GM12878 (cell line): ENCODE measurements around the gene CORO1C. TPM values are rescaled to one million over a fixed set of nuclear protein-coding genes. Genes with fewer than 3 reads are reported as not detected.
A peak's percentile ranks its signal among the peaks of the same experiment; 100 is the strongest.

Experiments used
- ATAC-seq: fragments of 200-7000 bp; cut with Tn5 transposase; 3 replicates; pipeline ENCODE4 v1.9.1; 2020; ENCODE audit warnings: mild to moderate bottlenecking, moderate library complexity
- BruUV-seq: library from RNA; stranded (reverse); fragments of 400-500 nt; replicated peaks from 2 replicates; lab custom pipeline; 2021; lab: Mats Ljungman, UMichigan
- CTCF ChIA-PET: fragments of 300-600 bp; sonication (Branson Sonifier 250); formaldehyde crosslinking; extraction: SDS; loops from one replicate; lab custom pipeline; 2021; ENCODE audit warnings: inconsistent platforms; lab: Yijun Ruan, JAX
- POLR2A ChIA-PET: fragments of 350-600 bp; formaldehyde crosslinking; extraction: SDS; loops from one replicate; lab custom pipeline; 2021; ENCODE audit warnings: inconsistent platforms; lab: Charles Lee
- RAD21 ChIA-PET: fragments of 300-600 bp; sonication (Branson Sonifier 250); formaldehyde crosslinking; loops from one replicate; lab custom pipeline; 2023; ENCODE audit warnings: antibody characterized with exemption; ENCODE audit not compliant: unreplicated experiment; lab: Charles Lee
- SMC1A ChIA-PET: fragments of 300-600 bp; sonication (Branson Sonifier 250); formaldehyde crosslinking; loops from one replicate; lab custom pipeline; 2023; ENCODE audit not compliant: unreplicated experiment, uncharacterized antibody; lab: Charles Lee
- DNase-seq: peaks from one replicate; pipeline ENCODE4 v3.0.0-alpha.2; 2011; ENCODE audit warnings: low read depth, low spot score
- FAIRE-seq: peaks from 3 replicates; lab custom pipeline; 2011; peaks lifted over from hg19 to GRCh38; lab: Jason Lieb, UNC
- H2AFZ ChIP-seq: 2 replicates; pipeline ENCODE4 v1.6.0; 2011; ENCODE audit warnings: low read depth, low read length, control low read depth; ENCODE audit not compliant: control insufficient read depth
- H3K27ac ChIP-seq: 2 replicates; pipeline ENCODE4 v1.5.1; 2011; ENCODE audit warnings: control low read depth; ENCODE audit not compliant: control insufficient read depth, insufficient read depth
- H3K27me3 ChIP-seq, 2 experiments: replicated peaks in 1 of 2; 2 replicates each; pipeline versions ENCODE4 v1.6.0 to v1.6.1; 2011; ENCODE audit warnings: low read length in 1 of 2; ENCODE audit not compliant: control insufficient read depth in 2 of 2, insufficient read depth in 2 of 2
- H3K36me3 ChIP-seq, 2 experiments: 2 replicates each; pipeline ENCODE4 v1.5.1; 2011; ENCODE audit warnings: low read length in 1 of 2; ENCODE audit not compliant: control insufficient read depth in 2 of 2, insufficient read depth in 2 of 2
- H3K4me1 ChIP-seq: 2 replicates; pipeline ENCODE4 v1.6.1; 2011; ENCODE audit warnings: mild to moderate bottlenecking, low read length, moderate library complexity, mixed read lengths; ENCODE audit not compliant: control insufficient read depth, insufficient read depth
- H3K4me2 ChIP-seq: 2 replicates; pipeline ENCODE4 v1.6.0; 2011; ENCODE audit warnings: control low read depth; ENCODE audit not compliant: control insufficient read depth, insufficient read depth
- H3K4me3 ChIP-seq: fragments of 200-600 bp; sonication (generic); 2 replicates; pipeline ENCODE4 v1.5.1; 2016
- H3K79me2 ChIP-seq: 2 replicates; pipeline ENCODE4 v1.6.0; 2011; ENCODE audit warnings: low read length; ENCODE audit not compliant: control insufficient read depth, insufficient read depth
- H3K9ac ChIP-seq: 2 replicates; pipeline ENCODE4 v1.8.0; 2011; ENCODE audit warnings: low read length, control low read depth, mixed read lengths; ENCODE audit not compliant: control insufficient read depth, insufficient read depth
- H3K9me3 ChIP-seq: replicated peaks from 3 replicates; pipeline ENCODE4 v1.5.1; 2011; ENCODE audit warnings: mild to moderate bottlenecking, low read length; ENCODE audit not compliant: control insufficient read depth, insufficient read depth
- H4K20me1 ChIP-seq: 2 replicates; pipeline ENCODE4 v1.6.0; 2011; ENCODE audit not compliant: control insufficient read depth, insufficient read depth
- CBX3 ChIP-seq: fragments of 200-600 bp; sonication (generic); IDR thresholded peaks from 2 replicates; pipeline ENCODE4 v1.6.1; 2016; ENCODE audit warnings: low read depth, borderline replicate concordance
- CREB1 ChIP-seq: IDR thresholded peaks from 2 replicates; pipeline ENCODE4 v1.6.1; 2012; ENCODE audit warnings: low read depth, mild to moderate bottlenecking, inconsistent platforms
- MEF2A ChIP-seq: IDR thresholded peaks from 2 replicates; pipeline ENCODE4 v1.6.1; 2011; ENCODE audit warnings: low read depth, mild to moderate bottlenecking, low read length, moderate library complexity; ENCODE audit not compliant: insufficient read depth
- PAX5 ChIP-seq: IDR thresholded peaks from 2 replicates; pipeline ENCODE4 v1.6.1; 2011; ENCODE audit warnings: low read depth, low read length, borderline replicate concordance
- ZZZ3 ChIP-seq: IDR thresholded peaks from 2 replicates; pipeline ENCODE4 v1.6.1; 2011; ENCODE audit warnings: low read depth; ENCODE audit not compliant: control insufficient read depth, insufficient read length
- WGBS: methylation state at CpG from one replicate; pipeline ENCODE4 v1.1.6; 2016; ENCODE audit warnings: low lambda C conversion rate; ENCODE audit not compliant: insufficient replicate concordance, insufficient coverage; ENCODE audit errors: missing lambda C conversion rate; 5-methylcytosine and 5-hydroxymethylcytosine counted together
- in situ Hi-C: fragments of 300-500 bp; cut with MboI; formaldehyde crosslinking; loops from 9 replicates; pipeline ENCODE4 v1.14.3; 2018; ENCODE audit warnings: mixed read lengths
- intact Hi-C: fragments of 100-400 bp; cut with micrococcal nuclease; formaldehyde crosslinking; loops from one replicate; pipeline ENCODE4 v1.14.2; 2022; ENCODE audit not compliant: unreplicated experiment
- polyA plus RNA-seq, 11 experiments: library from polyadenylated mRNA; depleted of rRNA in 4 of 11; unstranded in 6 of 11; stranded (reverse) in 5 of 11; fragments of >200 nt; fragmentation: Nextera tagmentation in 4 of 11; fragmentation: Illumina TruSeq in 1 of 11; extraction: Ambion mirVana in 4 of 11; extraction: Trizol in 1 of 11; gene quantifications; 1 replicate in 1 of 11; 2 replicates in 10 of 11; pipeline versions ENCODE4 v1.2.1 to v1.2.3, GENCODE V29; 2011 to 2016; ENCODE audit warnings: inconsistent platforms in 2 of 11, missing spikeins in 2 of 11, low read depth in 1 of 11
- total RNA-seq, 4 experiments: library from RNA; depleted of rRNA in 3 of 4; stranded (reverse); fragments of >200 nt in 3 of 4; fragmentation: Illumina TruSeq in 1 of 4; extraction: Trizol in 1 of 4; gene quantifications; 2 replicates each; pipeline versions ENCODE4 v1.2.1 to v1.2.3, GENCODE V29; 2013 to 2021
- TF ChIP-seq, protein P1 (sequence below): IDR thresholded peaks from 2 replicates; pipeline ENCODE4 v1.6.1; 2012; ENCODE audit warnings: low read depth, low read length, improper control_type of control experiment
- TF ChIP-seq, protein P2 (sequence below): fragments of 450-650 bp; IDR thresholded peaks from 2 replicates; pipeline ENCODE4 v1.6.1; 2017; ENCODE audit warnings: mild to moderate bottlenecking, moderate library complexity

CORO1C gene
- total and polyA plus RNA-seq, 10 of the 15 experiments (the other 5 are each of a cell fraction or from before 2014, with no cell fraction given): 52.7 to 254 (median 171) TPM

DNA sequence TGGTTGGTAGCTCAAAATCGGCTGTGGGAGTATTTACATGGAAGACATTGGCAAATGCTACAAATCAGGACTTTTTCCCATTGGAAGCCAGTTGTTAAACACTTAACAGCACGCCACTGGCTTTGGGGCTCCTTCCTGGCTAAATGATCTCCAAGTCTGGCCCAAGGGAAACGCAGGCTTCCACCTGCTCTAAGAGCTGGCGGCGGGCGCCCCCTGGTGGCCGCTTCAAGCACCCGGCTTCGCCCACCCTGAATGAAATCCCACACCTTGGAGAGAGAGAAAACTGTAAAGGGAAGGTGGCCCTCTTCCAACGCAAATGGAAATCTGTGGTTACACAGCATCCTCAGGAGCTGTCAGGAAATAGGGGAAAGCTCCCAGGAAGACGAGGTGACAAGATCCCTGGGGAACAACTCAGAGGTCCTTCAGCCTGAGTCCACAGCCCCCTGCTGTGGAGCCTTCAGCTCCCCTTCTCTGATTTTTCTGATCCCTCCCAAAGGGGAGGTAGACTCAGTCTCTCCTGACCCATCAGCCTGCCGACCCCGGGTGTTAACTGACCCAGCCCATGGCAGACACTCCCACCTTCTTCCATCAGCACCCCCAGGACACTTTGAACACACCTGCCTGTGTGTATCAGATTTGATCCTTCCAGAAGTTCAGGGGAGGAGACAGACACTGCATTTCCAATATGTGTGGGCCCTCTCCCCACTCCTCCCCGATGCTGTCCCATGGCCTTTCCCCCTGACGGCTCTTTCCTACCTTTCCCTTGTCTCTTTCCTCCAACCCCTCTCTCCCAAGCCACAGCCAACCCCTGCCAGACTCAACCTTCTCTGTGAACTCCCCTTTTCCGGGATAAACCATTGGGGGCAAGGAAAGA lies 113.0 kb downstream of the CORO1C start (continued):
- TF ChIP-seq, protein P1, sequence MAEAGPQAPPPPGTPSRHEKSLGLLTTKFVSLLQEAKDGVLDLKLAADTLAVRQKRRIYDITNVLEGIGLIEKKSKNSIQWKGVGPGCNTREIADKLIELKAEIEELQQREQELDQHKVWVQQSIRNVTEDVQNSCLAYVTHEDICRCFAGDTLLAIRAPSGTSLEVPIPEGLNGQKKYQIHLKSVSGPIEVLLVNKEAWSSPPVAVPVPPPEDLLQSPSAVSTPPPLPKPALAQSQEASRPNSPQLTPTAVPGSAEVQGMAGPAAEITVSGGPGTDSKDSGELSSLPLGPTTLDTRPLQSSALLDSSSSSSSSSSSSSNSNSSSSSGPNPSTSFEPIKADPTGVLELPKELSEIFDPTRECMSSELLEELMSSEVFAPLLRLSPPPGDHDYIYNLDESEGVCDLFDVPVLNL: no peak

DNA sequence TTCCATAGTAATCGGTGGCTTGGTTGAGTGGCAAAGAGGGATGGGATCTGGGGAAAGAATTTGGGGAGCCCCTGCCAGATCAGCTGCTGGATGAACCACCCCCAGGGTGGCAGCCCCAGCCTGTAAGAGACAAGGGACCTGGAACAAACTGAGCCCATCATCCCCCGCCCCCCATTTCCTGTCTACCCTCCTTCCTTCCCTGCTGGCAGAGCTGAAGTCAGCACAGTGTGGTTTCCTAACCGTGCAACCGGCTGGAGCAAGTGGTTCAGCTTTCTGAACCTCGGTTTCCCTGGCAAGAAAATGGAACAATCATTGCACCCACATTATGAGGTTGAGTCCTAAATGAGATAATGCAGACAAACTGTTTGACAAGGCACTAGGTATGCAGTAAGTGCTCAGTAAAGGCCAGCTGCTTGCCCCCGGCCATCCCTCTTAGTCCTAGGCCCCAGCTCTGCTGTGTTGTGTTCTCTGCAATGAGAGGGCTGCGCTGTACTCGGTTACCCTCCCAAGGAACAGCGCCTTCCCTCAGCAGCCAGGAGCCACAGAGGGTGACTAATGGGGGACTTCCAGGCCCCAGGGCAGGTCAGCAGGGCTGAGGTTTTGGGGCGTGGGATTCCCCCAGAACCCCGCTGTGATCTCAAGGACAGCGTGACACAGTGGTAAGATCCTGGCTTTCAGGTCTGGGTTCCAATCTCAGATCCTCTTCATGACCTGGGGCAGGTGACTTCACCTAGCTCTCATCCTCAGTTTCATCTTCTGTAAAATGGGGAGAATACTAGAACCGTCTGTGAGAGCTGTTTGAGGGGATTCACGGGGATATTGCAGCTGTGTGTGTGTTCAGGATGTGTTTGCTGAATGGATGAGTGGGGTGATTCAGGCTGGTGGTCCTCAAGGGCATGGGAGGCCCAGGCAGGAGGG lies 114.1 kb downstream of the CORO1C start:
- FAIRE-seq: peak; percentile 81
- in situ Hi-C loops: loop anchor here (5.0 kb wide), 2 partner anchors 50 to 285 kb away; no protein-coding TSS in a partner anchor
- peaks cover 55% of the 10 kb centered on the region for H3K4me1 ChIP-seq
- TF ChIP-seq PAX5 (peak; percentile 96), MEF2A (peak; percentile 75; the same call in 1 of the 2 replicates), CBX3 (no peak), ZZZ3 (no peak), CREB1 (peak; percentile 31; the same call in 1 of the 2 replicates)
- TF ChIP-seq, protein P2, sequence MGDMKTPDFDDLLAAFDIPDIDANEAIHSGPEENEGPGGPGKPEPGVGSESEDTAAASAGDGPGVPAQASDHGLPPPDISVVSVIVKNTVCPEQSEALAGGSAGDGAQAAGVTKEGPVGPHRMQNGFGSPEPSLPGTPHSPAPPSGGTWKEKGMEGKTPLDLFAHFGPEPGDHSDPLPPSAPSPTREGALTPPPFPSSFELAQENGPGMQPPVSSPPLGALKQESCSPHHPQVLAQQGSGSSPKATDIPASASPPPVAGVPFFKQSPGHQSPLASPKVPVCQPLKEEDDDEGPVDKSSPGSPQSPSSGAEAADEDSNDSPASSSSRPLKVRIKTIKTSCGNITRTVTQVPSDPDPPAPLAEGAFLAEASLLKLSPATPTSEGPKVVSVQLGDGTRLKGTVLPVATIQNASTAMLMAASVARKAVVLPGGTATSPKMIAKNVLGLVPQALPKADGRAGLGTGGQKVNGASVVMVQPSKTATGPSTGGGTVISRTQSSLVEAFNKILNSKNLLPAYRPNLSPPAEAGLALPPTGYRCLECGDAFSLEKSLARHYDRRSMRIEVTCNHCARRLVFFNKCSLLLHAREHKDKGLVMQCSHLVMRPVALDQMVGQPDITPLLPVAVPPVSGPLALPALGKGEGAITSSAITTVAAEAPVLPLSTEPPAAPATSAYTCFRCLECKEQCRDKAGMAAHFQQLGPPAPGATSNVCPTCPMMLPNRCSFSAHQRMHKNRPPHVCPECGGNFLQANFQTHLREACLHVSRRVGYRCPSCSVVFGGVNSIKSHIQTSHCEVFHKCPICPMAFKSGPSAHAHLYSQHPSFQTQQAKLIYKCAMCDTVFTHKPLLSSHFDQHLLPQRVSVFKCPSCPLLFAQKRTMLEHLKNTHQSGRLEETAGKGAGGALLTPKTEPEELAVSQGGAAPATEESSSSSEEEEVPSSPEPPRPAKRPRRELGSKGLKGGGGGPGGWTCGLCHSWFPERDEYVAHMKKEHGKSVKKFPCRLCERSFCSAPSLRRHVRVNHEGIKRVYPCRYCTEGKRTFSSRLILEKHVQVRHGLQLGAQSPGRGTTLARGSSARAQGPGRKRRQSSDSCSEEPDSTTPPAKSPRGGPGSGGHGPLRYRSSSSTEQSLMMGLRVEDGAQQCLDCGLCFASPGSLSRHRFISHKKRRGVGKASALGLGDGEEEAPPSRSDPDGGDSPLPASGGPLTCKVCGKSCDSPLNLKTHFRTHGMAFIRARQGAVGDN: peak; percentile 60

More for the DNA sequence above, 114.1 kb downstream of the CORO1C start:
- ATAC-seq: peak; percentile 90
- Histone ChIP-seq H4K20me1 (no peaks in the 10 kb centered on the region), H2AFZ (no peak overlapping the region; the same call in 1 of the 2 replicates), H3K27ac (peak overlapping the region; percentile 99), H3K79me2 (no peaks in the 10 kb centered on the region), H3K36me3 (no peaks in the 10 kb centered on the region; a peak in 1 of 4 replicates), H3K4me3 (no peak overlapping the region; the same call in 1 of the 2 replicates), H3K9me3 (peaks cover 13% of the 10 kb centered on the region; the same call in 2 of the 3 replicates), H3K4me2 (peak overlapping the region; percentile 89), H3K27me3 (no peaks in the 10 kb centered on the region), H3K9ac (peak overlapping the region; percentile 63)
- TSS peak; percentile 88 for BruUV-seq
- DNase-seq: peak; percentile 93
- intact Hi-C loops: loop anchor here (1.0 to 5.0 kb wide), 4 partner anchors 18 to 100 kb away; partner anchors contain the start of gene FICD
- ChIA-PET CTCF (interaction anchor here (0.6 to 17.2 kb wide), 42 partner anchors 10 to 627 kb away, joined by 3 to 866 read pairs (median 5); partner anchors contain the start of genes ALKBH2, ISCU, SART3 and SELPLG), SMC1A (interaction anchor here (0.5 to 11.4 kb wide), 28 partner anchors 9 to 383 kb away, joined by 3 to 718 read pairs (median 5); partner anchors contain the start of genes ISCU, SART3 and SELPLG), POLR2A (interaction anchor here (0.6 to 8.2 kb wide), 14 partner anchors 9 to 234 kb away, joined by 3 to 211 read pairs (median 6); partner anchors contain the start of genes ISCU and SELPLG), RAD21 (interaction anchor here (0.6 to 15.9 kb wide), 34 partner anchors 17 to 476 kb away, joined by 3 to 633 read pairs (median 5); partner anchors contain the start of genes ALKBH2, FICD, ISCU and SART3)
- WGBS: 3% methylated on average over 14 of the region's 14 CpGs
